ENCODE results near the gene H2BK1.

Gene H2BK1

GRCh38 chr7:151173386-151174245 is 36.7 kb downstream of the H2BK1 start:
- H3K9me2 ChIP-seq (ENCODE audit: low read depth, low read length), result no peaks in the 10 kb centered on the region
- H3K27me3 ChIP-seq (ENCODE audit: insufficient read depth, low read length), result peaks cover 9% of the 10 kb centered on the region
- no peak overlapping the region for H2AFZ ChIP-seq (ENCODE audit: low read length)
- H3K4me3 ChIP-seq (ENCODE audit: low read depth, low read length, poor library complexity, severe bottlenecking), result no peak overlapping the region
- no peak overlapping the region for H3K9ac ChIP-seq (ENCODE audit: low read length)
- H3F3A ChIP-seq (ENCODE audit: insufficient read depth, low read length), result no peaks in the 10 kb centered on the region
- no peak overlapping the region for H3K27ac ChIP-seq (ENCODE audit: low read depth, low read length, poor library complexity, severe bottlenecking)
- no peak overlapping the region for H3K4me2 ChIP-seq (ENCODE audit: low read length)
- no peaks in the 10 kb centered on the region for H3K9me3 ChIP-seq (ENCODE audit: low read length)
- H3K4me1 ChIP-seq (ENCODE audit: insufficient read depth, low read length, severe bottlenecking), result no peaks in the 10 kb centered on the region
- TF ChIP-seq CTCF (IDR thresholded peaks at IDR 0.05; ENCODE audit: low read length) (no peak), EZH2 (IDR thresholded peaks at IDR 0.05; ENCODE audit: borderline replicate concordance, low read length) (no peak)
- no peaks in the 10 kb centered on the region for H3K36me3 ChIP-seq (ENCODE audit: insufficient read depth, low read length)
- no peaks in the 10 kb centered on the region for H3K79me2 ChIP-seq (ENCODE audit: insufficient read depth, low read length)
- no peaks in the 10 kb centered on the region for H4K20me1 ChIP-seq (ENCODE audit: insufficient read depth, low read length)

GRCh38 chr7:151172273-151173141 is 37.8 kb downstream of the H2BK1 start:
- no peaks in the 10 kb centered on the region for H3F3A ChIP-seq (ENCODE audit: insufficient read depth, low read length)
- no peak overlapping the region for H2AFZ ChIP-seq (ENCODE audit: low read length)
- H4K20me1 ChIP-seq (ENCODE audit: insufficient read depth, low read length), result no peaks in the 10 kb centered on the region
- no peaks in the 10 kb centered on the region for H3K9me3 ChIP-seq (ENCODE audit: low read length)
- no peaks in the 10 kb centered on the region for H3K4me1 ChIP-seq (ENCODE audit: insufficient read depth, low read length, severe bottlenecking)
- no peak overlapping the region for H3K27ac ChIP-seq (ENCODE audit: low read depth, low read length, poor library complexity, severe bottlenecking)
- H3K79me2 ChIP-seq (ENCODE audit: insufficient read depth, low read length), result no peaks in the 10 kb centered on the region
- no peak for TF ChIP-seq EZH2 (IDR thresholded peaks at IDR 0.05; ENCODE audit: borderline replicate concordance, low read length)
- peak; percentile 100 for TF ChIP-seq CTCF (IDR thresholded peaks at IDR 0.05; ENCODE audit: low read length)
- H3K9me2 ChIP-seq (ENCODE audit: low read depth, low read length), result no peaks in the 10 kb centered on the region
- H3K27me3 ChIP-seq (ENCODE audit: insufficient read depth, low read length), result peaks cover 9% of the 10 kb centered on the region
- H3K4me2 ChIP-seq (ENCODE audit: low read length), result no peak overlapping the region
- H3K9ac ChIP-seq (ENCODE audit: low read length), result no peak overlapping the region
- H3K36me3 ChIP-seq (ENCODE audit: insufficient read depth, low read length), result no peaks in the 10 kb centered on the region
- H3K4me3 ChIP-seq (ENCODE audit: low read depth, low read length, poor library complexity, severe bottlenecking), result no peak overlapping the region

- H3K27me3 ChIP-seq (ENCODE audit: insufficient read depth, low read length), result peaks cover 9% of the 10 kb centered on the region
- H3K4me2 ChIP-seq (ENCODE audit: low read length), result no peak overlapping the region
These were observed 41.5 kb downstream of the H2BK1 start for GRCh38 chr7:151168787-151169162.

More at GRCh38 chr7:151168787-151169162, 41.5 kb downstream of the H2BK1 start:
- Histone ChIP-seq H3K9ac (ENCODE audit: low read length) (no peak overlapping the region), H3K9me2 (ENCODE audit: low read depth, low read length) (no peaks in the 10 kb centered on the region), H3K27ac (ENCODE audit: low read depth, low read length, poor library complexity, severe bottlenecking) (no peak overlapping the region), H3F3A (ENCODE audit: insufficient read depth, low read length) (no peaks in the 10 kb centered on the region), H3K4me3 (ENCODE audit: low read depth, low read length, poor library complexity, severe bottlenecking) (no peak overlapping the region), H4K20me1 (ENCODE audit: insufficient read depth, low read length) (no peaks in the 10 kb centered on the region), H3K4me1 (ENCODE audit: insufficient read depth, low read length, severe bottlenecking) (no peaks in the 10 kb centered on the region), H3K36me3 (ENCODE audit: insufficient read depth, low read length) (no peaks in the 10 kb centered on the region), H2AFZ (ENCODE audit: low read length) (no peak overlapping the region), H3K79me2 (ENCODE audit: insufficient read depth, low read length) (no peaks in the 10 kb centered on the region), H3K9me3 (ENCODE audit: low read length) (no peaks in the 10 kb centered on the region)
- TF ChIP-seq CTCF (IDR thresholded peaks at IDR 0.05; ENCODE audit: low read length) (no peak), EZH2 (IDR thresholded peaks at IDR 0.05; ENCODE audit: borderline replicate concordance, low read length) (no peak)
